ACC112 (cell line): Measurements from ENCODE around the gene CCSER1.

Source experiments
- H2AFZ ChIP-seq: fragments of 200-600 bp; sonication (generic); one replicate; pipeline ENCODE4 v1.6.0; 2017; ENCODE audit warnings: antibody characterized with exemption, low read length; ENCODE audit not compliant: unreplicated experiment
- H3K27ac ChIP-seq: fragments of 200-600 bp; sonication (generic); 2 replicates; pipeline ENCODE4 v1.5.1; 2014; ENCODE audit warnings: low read depth, mild to moderate bottlenecking, antibody characterized with exemption, low read length, moderate library complexity
- H3K27me3 ChIP-seq: fragments of 200-600 bp; sonication (generic); 2 replicates; pipeline ENCODE4 v1.6.1; 2014; ENCODE audit warnings: mild to moderate bottlenecking, antibody characterized with exemption, low read length, moderate library complexity, mixed read lengths; ENCODE audit not compliant: insufficient read depth
- H3K36me3 ChIP-seq: fragments of 200-600 bp; sonication (generic); 2 replicates; pipeline ENCODE4 v1.6.1; 2016; ENCODE audit warnings: mild to moderate bottlenecking, antibody characterized with exemption, low read length, moderate library complexity, mixed read lengths; ENCODE audit not compliant: insufficient read depth
- H3K4me1 ChIP-seq: fragments of 200-600 bp; sonication (generic); one replicate; pipeline ENCODE4 v1.6.1; 2016; ENCODE audit warnings: low read length, mixed read lengths; ENCODE audit not compliant: insufficient read depth, unreplicated experiment, control insufficient read depth
- H3K4me3 ChIP-seq: fragments of 200-600 bp; sonication (generic); 2 replicates; pipeline ENCODE4 v1.5.1; 2014; ENCODE audit warnings: mild to moderate bottlenecking, low read depth, low read length
- H3K79me2 ChIP-seq: fragments of 200-600 bp; sonication (generic); one replicate; pipeline ENCODE4 v1.6.0; 2016; ENCODE audit warnings: low read length; ENCODE audit not compliant: control insufficient read depth, unreplicated experiment, insufficient read depth

Gene CCSER1

GRCh38 chr4:90715242-90715641 lies 588.0 kb downstream of the CCSER1 start:
- Histone ChIP-seq H3K27me3 (no peaks in the 10 kb centered on the region), H3K4me1 (no peaks in the 10 kb centered on the region), H3K4me3 (no peak overlapping the region), H2AFZ (no peak overlapping the region), H3K36me3 (no peaks in the 10 kb centered on the region), H3K79me2 (no peaks in the 10 kb centered on the region), H3K27ac (no peak overlapping the region)

GRCh38 chr4:90718931-90719330 lies 591.7 kb downstream of the CCSER1 start:
- Histone ChIP-seq H3K4me1 (no peaks in the 10 kb centered on the region), H3K4me3 (no peak overlapping the region), H3K27me3 (no peaks in the 10 kb centered on the region), H3K27ac (no peak overlapping the region), H2AFZ (no peak overlapping the region), H3K79me2 (no peaks in the 10 kb centered on the region), H3K36me3 (no peaks in the 10 kb centered on the region)

GRCh38 chr4:90727938-90728337 lies 600.7 kb downstream of the CCSER1 start:
- Histone ChIP-seq H3K36me3 (no peaks in the 10 kb centered on the region), H3K27ac (no peak overlapping the region), H3K79me2 (no peaks in the 10 kb centered on the region), H3K27me3 (no peaks in the 10 kb centered on the region), H3K4me1 (no peaks in the 10 kb centered on the region), H2AFZ (no peak overlapping the region), H3K4me3 (no peak overlapping the region)

DNA sequence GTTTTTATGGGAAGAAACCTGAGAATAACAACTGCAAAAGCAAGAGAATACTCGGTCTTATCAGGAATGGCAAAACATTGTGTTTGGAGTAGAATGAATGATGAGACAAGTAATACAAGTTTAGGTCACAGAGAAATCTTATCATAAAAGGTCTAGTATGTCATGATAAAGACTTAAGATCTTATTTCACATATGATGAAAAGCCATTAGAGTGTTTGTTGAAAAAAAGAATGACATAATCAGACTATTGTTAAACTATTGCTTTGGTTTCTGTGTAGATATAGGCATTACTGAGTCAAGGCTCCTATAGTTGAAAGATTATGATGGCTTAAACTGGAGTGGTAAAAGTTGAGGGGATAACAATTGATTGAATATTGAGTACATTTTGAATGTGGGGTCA lies 603.6 kb downstream of the CCSER1 start:
- H3K27me3 ChIP-seq, result no peaks in the 10 kb centered on the region
- no peaks in the 10 kb centered on the region for H3K79me2 ChIP-seq
- no peak overlapping the region for H3K4me3 ChIP-seq
- no peak overlapping the region for H3K27ac ChIP-seq
- H3K4me1 ChIP-seq, result no peaks in the 10 kb centered on the region
- H3K36me3 ChIP-seq, result no peaks in the 10 kb centered on the region
- H2AFZ ChIP-seq, result no peak overlapping the region

- no peak overlapping the region for H2AFZ ChIP-seq
- no peak overlapping the region for H3K4me3 ChIP-seq
- no peaks in the 10 kb centered on the region for H3K4me1 ChIP-seq
- H3K36me3 ChIP-seq, result no peaks in the 10 kb centered on the region
- H3K79me2 ChIP-seq, result no peaks in the 10 kb centered on the region
- H3K27me3 ChIP-seq, result no peaks in the 10 kb centered on the region
- H3K27ac ChIP-seq, result no peak overlapping the region
Measured at GRCh38 chr4:90733211-90733610, 606.0 kb downstream of the CCSER1 start.

DNA sequence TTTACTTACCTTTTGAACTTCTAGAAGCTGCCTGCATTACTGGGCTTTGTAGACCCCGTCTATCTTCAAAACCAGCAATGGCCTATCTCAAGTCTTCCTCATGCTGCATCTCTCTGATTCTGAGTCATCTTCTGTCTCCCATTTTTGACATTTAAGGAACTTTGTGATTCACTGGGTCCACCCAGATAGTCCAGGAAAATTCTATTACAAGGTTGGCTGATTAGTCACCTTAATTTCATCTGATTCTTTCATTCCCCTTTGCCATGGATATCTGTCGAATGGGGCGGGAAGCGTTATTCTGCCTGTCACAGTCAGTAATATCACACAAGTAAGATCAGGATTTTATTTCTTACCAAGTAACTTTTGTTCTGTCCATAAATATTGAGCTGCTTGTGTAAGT lies 618.0 kb downstream of the CCSER1 start:
- H2AFZ ChIP-seq, result no peak overlapping the region
- H3K27ac ChIP-seq, result no peak overlapping the region
- H3K4me1 ChIP-seq, result no peaks in the 10 kb centered on the region
- H3K79me2 ChIP-seq, result no peaks in the 10 kb centered on the region
- no peaks in the 10 kb centered on the region for H3K36me3 ChIP-seq
- H3K27me3 ChIP-seq, result no peaks in the 10 kb centered on the region
- H3K4me3 ChIP-seq, result no peak overlapping the region

DNA sequence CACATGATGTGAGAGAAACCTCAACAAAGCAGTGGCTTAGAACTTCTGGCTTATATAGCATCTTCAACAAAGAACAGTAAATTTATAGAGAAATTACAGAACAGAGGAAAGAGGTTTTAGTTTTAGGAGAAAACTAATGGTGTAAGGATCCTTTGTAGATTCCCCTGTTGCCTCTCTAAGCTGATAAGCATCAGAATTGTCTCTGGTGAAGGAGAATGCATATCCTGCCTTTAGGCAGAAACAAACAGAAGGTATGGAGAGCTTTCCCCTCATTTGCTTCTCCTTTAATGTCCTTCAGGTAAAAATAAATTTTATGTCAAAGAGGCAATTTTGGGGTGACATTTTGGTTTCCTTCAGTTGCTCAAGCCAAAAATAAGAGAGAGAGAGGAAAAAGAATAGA lies 625.9 kb downstream of the CCSER1 start:
- Histone ChIP-seq H3K79me2 (no peaks in the 10 kb centered on the region), H2AFZ (no peak overlapping the region), H3K36me3 (no peaks in the 10 kb centered on the region), H3K4me1 (no peaks in the 10 kb centered on the region), H3K4me3 (no peak overlapping the region), H3K27me3 (no peaks in the 10 kb centered on the region), H3K27ac (no peak overlapping the region)

- H3K27ac ChIP-seq, result no peak overlapping the region
- no peaks in the 10 kb centered on the region for H3K27me3 ChIP-seq
- no peaks in the 10 kb centered on the region for H3K4me1 ChIP-seq
- H3K36me3 ChIP-seq, result no peaks in the 10 kb centered on the region
- H3K4me3 ChIP-seq, result no peak overlapping the region
- no peak overlapping the region for H2AFZ ChIP-seq
- H3K79me2 ChIP-seq, result no peaks in the 10 kb centered on the region
Measured at GRCh38 chr4:90757534-90758060, 630.4 kb downstream of the CCSER1 start.

GRCh38 chr4:90760059-90760458 lies 632.9 kb downstream of the CCSER1 start:
- Histone ChIP-seq H3K4me3 (no peak overlapping the region), H3K27ac (no peak overlapping the region), H3K79me2 (no peaks in the 10 kb centered on the region), H3K4me1 (no peaks in the 10 kb centered on the region), H2AFZ (no peak overlapping the region), H3K36me3 (no peaks in the 10 kb centered on the region), H3K27me3 (no peaks in the 10 kb centered on the region)

GRCh38 chr4:90766837-90767236 lies 639.6 kb downstream of the CCSER1 start:
- Histone ChIP-seq H3K27me3 (no peaks in the 10 kb centered on the region), H3K36me3 (no peaks in the 10 kb centered on the region), H2AFZ (no peak overlapping the region), H3K79me2 (no peaks in the 10 kb centered on the region), H3K27ac (no peak overlapping the region), H3K4me3 (no peak overlapping the region), H3K4me1 (no peaks in the 10 kb centered on the region)

DNA sequence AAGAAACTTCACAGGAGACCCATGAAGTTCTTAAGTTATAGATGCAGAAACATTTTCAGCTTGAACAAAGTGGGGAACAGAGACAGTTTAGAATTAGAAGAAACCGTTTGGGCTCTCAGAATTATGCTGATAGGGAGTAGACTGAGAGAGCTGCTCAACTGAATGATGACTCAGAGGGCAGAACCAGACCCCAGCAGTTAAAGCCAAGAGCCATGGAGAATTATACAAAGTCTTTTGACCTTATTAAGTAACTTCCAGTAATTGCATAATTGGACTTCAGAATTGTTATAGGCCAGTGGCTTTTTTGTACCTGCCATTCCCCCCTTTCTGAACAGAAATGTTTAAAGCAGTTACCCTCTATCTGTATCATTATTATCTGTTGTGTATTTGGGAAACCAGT lies 642.1 kb downstream of the CCSER1 start:
- no peak overlapping the region for H2AFZ ChIP-seq
- no peaks in the 10 kb centered on the region for H3K27me3 ChIP-seq
- H3K36me3 ChIP-seq, result no peaks in the 10 kb centered on the region
- H3K4me3 ChIP-seq, result no peak overlapping the region
- H3K27ac ChIP-seq, result no peak overlapping the region
- H3K4me1 ChIP-seq, result no peaks in the 10 kb centered on the region
- no peaks in the 10 kb centered on the region for H3K79me2 ChIP-seq
